ENCODE results near the gene FMO5. TPM values are rescaled to one million over a fixed set of nuclear protein-coding genes. Genes with fewer than 3 reads are reported as not detected.

Gene FMO5
- total and polyA plus RNA-seq, 2 of the 13 experiments (the other 11 are each of a cell fraction or from before 2014, with no cell fraction given): 48.2 to 149 TPM

GRCh38 chr1:147238053-147238902, 13.1 kb upstream of the FMO5 start (continued):
- TF ChIP-seq U2AF2 (IDR thresholded peaks at IDR 0.05; ENCODE audit: low read depth, low read length): no peak
- TF ChIP-seq ZNF275 (CRISPR knock-in tag; IDR thresholded peaks at IDR 0.05; ENCODE audit: borderline replicate concordance): no peak
- TF ChIP-seq ZFYVE20 (CRISPR knock-in tag; IDR thresholded peaks at IDR 0.05; ENCODE audit: borderline replicate concordance, low read depth): no peak
- peak; percentile 91 for TF ChIP-seq GATA4 (IDR thresholded peaks at IDR 0.05; ENCODE audit: borderline replicate concordance, low read depth)
- TF ChIP-seq CHD2 (IDR thresholded peaks at IDR 0.05; ENCODE audit: low read depth, low read length): no peak
- peak; percentile 97 for TF ChIP-seq GATAD2A (CRISPR knock-in tag; IDR thresholded peaks at IDR 0.05)
- TF ChIP-seq TAF15 (IDR thresholded peaks at IDR 0.05; ENCODE audit: low read depth, low read length, poor library complexity, severe bottlenecking): no peak
- TF ChIP-seq MXD4 (CRISPR knock-in tag; IDR thresholded peaks at IDR 0.05): peak; percentile 43; the same call in 1 of the 2 replicates
- TF ChIP-seq MTERF4 (CRISPR knock-in tag; IDR thresholded peaks at IDR 0.05): no peak
- no peak for TF ChIP-seq TEAD2 (CRISPR knock-in tag; IDR thresholded peaks at IDR 0.05)
- no peak for TF ChIP-seq TP53 (CRISPR knock-in tag; conservative IDR thresholded peaks at IDR 0.05)
- peak; percentile 96 for TF ChIP-seq NFIC (IDR thresholded peaks at IDR 0.05; ENCODE audit: low read length)
- TF ChIP-seq ZNF12 (CRISPR knock-in tag; IDR thresholded peaks at IDR 0.05): no peak
- no peak for TF ChIP-seq ZNF616 (CRISPR knock-in tag; IDR thresholded peaks at IDR 0.05; ENCODE audit: low read depth)
- no peak for TF ChIP-seq ZBTB10 (CRISPR knock-in tag; IDR thresholded peaks at IDR 0.05; ENCODE audit: borderline replicate concordance)
- peak; percentile 81; the same call in 1 of the 2 replicates for TF ChIP-seq HNF1B (CRISPR knock-in tag; IDR thresholded peaks at IDR 0.05)
- TF ChIP-seq EHMT2 (IDR thresholded peaks at IDR 0.05; ENCODE audit: borderline replicate concordance, low read depth, low read length): peak; percentile 74; the same call in 1 of the 2 replicates
- peak; percentile 25; the same call in 1 of the 2 replicates for TF ChIP-seq SNAPC2 (CRISPR knock-in tag; IDR thresholded peaks at IDR 0.05)
- no peak for TF ChIP-seq SATB2 (CRISPR knock-in tag; IDR thresholded peaks at IDR 0.05)
- TF ChIP-seq MNT (IDR thresholded peaks at IDR 0.05): no peak

Data from HepG2 (cell line).